Activated naive CD4-positive, alpha-beta T cell treated with anti-CD3 and anti-CD28 coated beads for 36 hours (primary cell): ENCODE results near the gene PCDHGA4. TPM values are rescaled to one million over a fixed set of nuclear protein-coding genes. Genes with fewer than 3 reads are reported as not detected.

Experiments
- CTCF ChIA-PET: fragments of 350-600 bp; sonication (Branson Sonifier 250); formaldehyde crosslinking; loops from one replicate; lab custom pipeline; 2021; ENCODE audit warnings: antibody characterized with exemption; lab: Charles Lee
- DNase-seq: peaks from one replicate; pipeline ENCODE4 v3.0.0-alpha.2; 2020
- H3K27ac Mint-ChIP-seq: one replicate; pipeline ENCODE4 v1.8.0; 2021; ENCODE audit warnings: mild to moderate bottlenecking, mixed read lengths
- H3K27me3 Mint-ChIP-seq: one replicate; pipeline ENCODE4 v1.8.0; 2021; ENCODE audit warnings: low read depth, mixed read lengths
- H3K36me3 Mint-ChIP-seq: one replicate; pipeline ENCODE4 v1.8.0; 2021; ENCODE audit warnings: low read depth, mixed read lengths
- H3K4me1 Mint-ChIP-seq: one replicate; pipeline ENCODE4 v1.8.0; 2021; ENCODE audit warnings: low read depth, mixed read lengths
- H3K4me3 Mint-ChIP-seq: one replicate; pipeline ENCODE4 v1.8.0; 2021; ENCODE audit warnings: mild to moderate bottlenecking, moderate library complexity, mixed read lengths
- H3K9me3 Mint-ChIP-seq: one replicate; pipeline ENCODE4 v1.8.0; 2021; ENCODE audit warnings: mixed read lengths
- intact Hi-C: fragments of 100-400 bp; cut with micrococcal nuclease; formaldehyde crosslinking; loops from one replicate; pipeline ENCODE4 v1.15.1; 2023
- total RNA-seq, 2 experiments: library from RNA; stranded (reverse); gene quantifications; one replicate each; pipeline ENCODE4 v1.2.3, GENCODE V29; 2021

PCDHGA4 gene
- total RNA-seq, 2 experiments from 2014 or later: not detected

GRCh38 chr5:141351591-141351990 lies 3.2 kb upstream of the PCDHGA4 start:
- H3K36me3 Mint-ChIP-seq: peaks cover 13% of the 10 kb centered on the region
- CTCF ChIA-PET: interaction anchor here (0.7 kb wide), 1 partner anchor 161 kb away, joined by 3 read pairs; no protein-coding TSS in a partner anchor
- no peaks in the 10 kb centered on the region for H3K4me1 Mint-ChIP-seq
- intact Hi-C loops: no loop called here
- no peak overlapping the region for H3K4me3 Mint-ChIP-seq
- DNase-seq: no peak
- no peak overlapping the region for H3K27ac Mint-ChIP-seq
- H3K9me3 Mint-ChIP-seq: peaks cover 21% of the 10 kb centered on the region
- H3K27me3 Mint-ChIP-seq: peaks cover 58% of the 10 kb centered on the region

GRCh38 chr5:141355641-141356040 lies 820 bp downstream of the PCDHGA4 start:
- Mint-ChIP-seq H3K27ac (no peak overlapping the region), H3K9me3 (peaks cover 22% of the 10 kb centered on the region), H3K36me3 (peaks cover 22% of the 10 kb centered on the region), H3K4me1 (no peaks in the 10 kb centered on the region), H3K27me3 (peaks cover 66% of the 10 kb centered on the region), H3K4me3 (no peak overlapping the region)
- DNase-seq: no peak
- CTCF ChIA-PET: interaction anchor here (0.9 to 1.7 kb wide), 6 partner anchors 9 to 202 kb away, joined by 3 to 4 read pairs (median 3); partner anchors contain the start of genes PCDHGA5 and PCDHGB3
- intact Hi-C loops: no loop called here

DNA sequence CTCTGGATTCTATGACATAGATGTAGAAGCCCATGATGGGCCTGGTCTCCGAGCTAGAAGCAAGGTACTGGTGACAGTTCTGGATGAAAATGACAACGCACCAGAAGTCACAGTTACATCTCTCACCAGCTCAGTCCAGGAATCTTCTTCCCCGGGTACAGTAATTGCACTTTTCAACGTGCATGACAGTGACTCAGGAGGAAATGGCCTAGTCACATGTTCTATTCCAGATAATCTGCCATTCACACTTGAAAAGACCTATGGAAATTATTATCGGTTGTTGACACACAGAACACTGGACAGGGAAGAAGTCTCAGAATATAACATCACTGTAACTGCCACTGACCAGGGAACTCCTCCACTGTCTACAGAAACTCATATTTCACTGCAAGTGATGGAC lies 1.3 kb downstream of the PCDHGA4 start:
- Mint-ChIP-seq H3K4me1 (no peaks in the 10 kb centered on the region), H3K9me3 (peaks cover 23% of the 10 kb centered on the region), H3K27ac (no peak overlapping the region), H3K4me3 (no peak overlapping the region), H3K36me3 (peaks cover 27% of the 10 kb centered on the region), H3K27me3 (peaks cover 66% of the 10 kb centered on the region)
- DNase-seq: no peak
- CTCF ChIA-PET: interaction anchor here (0.6 to 1.7 kb wide), 5 partner anchors 8 to 202 kb away, joined by 3 to 4 read pairs (median 4); partner anchors contain the start of genes PCDHGA5 and PCDHGB3
- intact Hi-C loops: no loop called here

DNA sequence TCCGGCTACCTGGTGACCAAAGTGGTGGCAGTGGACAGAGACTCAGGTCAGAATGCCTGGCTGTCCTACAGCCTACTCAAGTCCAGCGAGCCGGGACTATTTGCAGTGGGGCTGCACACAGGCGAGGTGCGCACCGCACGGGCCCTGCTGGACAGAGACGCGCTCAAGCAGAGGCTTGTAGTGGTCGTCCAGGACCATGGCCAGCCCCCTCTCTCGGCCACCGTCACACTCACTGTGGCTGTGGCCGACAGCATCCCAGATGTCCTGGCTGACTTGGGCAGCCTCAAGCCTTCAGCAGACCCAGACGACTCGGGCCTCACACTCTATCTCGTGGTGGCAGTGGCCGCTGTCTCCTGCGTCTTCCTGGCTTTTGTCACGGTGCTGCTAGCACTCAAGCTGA lies 2.1 kb downstream of the PCDHGA4 start:
- CTCF ChIA-PET: no interaction called here
- peaks cover 28% of the 10 kb centered on the region for H3K36me3 Mint-ChIP-seq
- no peaks in the 10 kb centered on the region for H3K4me1 Mint-ChIP-seq
- DNase-seq: no peak
- peaks cover 27% of the 10 kb centered on the region for H3K9me3 Mint-ChIP-seq
- no peak overlapping the region for H3K27ac Mint-ChIP-seq
- H3K27me3 Mint-ChIP-seq: peaks cover 68% of the 10 kb centered on the region
- no peak overlapping the region for H3K4me3 Mint-ChIP-seq
- intact Hi-C loops: no loop called here

- CTCF ChIA-PET: no interaction called here
- Mint-ChIP-seq H3K36me3 (peaks cover 30% of the 10 kb centered on the region), H3K4me1 (no peaks in the 10 kb centered on the region), H3K4me3 (peak within 1 kb of the TSS; percentile 56), H3K27ac (no peak within 1 kb of the TSS), H3K27me3 (peaks cover 82% of the 10 kb centered on the region), H3K9me3 (peaks cover 25% of the 10 kb centered on the region)
- intact Hi-C loops: no loop called here
- DNase-seq: peak; percentile 19
These were observed 5.1 kb downstream of the PCDHGA4 start, which contains the start of gene PCDHGB2 for GRCh38 chr5:141359790-141360426. Gene PCDHGB2, plus strand, starts transcription at chr5:141359994. Its CDS starts 142 bp downstream, at chr5:141360136.

DNA sequence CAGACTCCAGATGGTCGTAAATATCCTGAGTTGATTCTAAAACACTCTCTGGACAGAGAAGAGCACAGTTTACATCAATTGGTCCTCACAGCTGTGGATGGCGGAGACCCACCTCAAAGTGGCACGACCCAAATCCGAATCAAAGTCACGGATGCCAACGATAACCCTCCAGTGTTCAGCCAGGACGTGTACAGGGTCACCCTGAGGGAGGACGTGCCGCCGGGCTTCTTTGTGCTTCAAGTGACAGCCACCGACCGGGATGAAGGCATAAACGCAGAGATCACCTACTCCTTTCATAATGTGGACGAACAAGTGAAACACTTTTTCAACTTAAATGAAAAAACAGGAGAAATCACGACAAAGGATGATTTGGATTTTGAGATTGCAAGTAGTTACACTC lies 5.9 kb downstream of the PCDHGA4 start:
- H3K4me1 Mint-ChIP-seq: no peaks in the 10 kb centered on the region
- no peak for DNase-seq
- intact Hi-C loops: no loop called here
- CTCF ChIA-PET: no interaction called here
- no peak overlapping the region for H3K4me3 Mint-ChIP-seq
- H3K27ac Mint-ChIP-seq: no peak overlapping the region
- H3K9me3 Mint-ChIP-seq: peaks cover 31% of the 10 kb centered on the region
- peaks cover 31% of the 10 kb centered on the region for H3K36me3 Mint-ChIP-seq
- peaks cover 83% of the 10 kb centered on the region for H3K27me3 Mint-ChIP-seq

- CTCF ChIA-PET: no interaction called here
- peaks cover 30% of the 10 kb centered on the region for H3K9me3 Mint-ChIP-seq
- no peaks in the 10 kb centered on the region for H3K4me1 Mint-ChIP-seq
- H3K36me3 Mint-ChIP-seq: peaks cover 28% of the 10 kb centered on the region
- peaks cover 77% of the 10 kb centered on the region for H3K27me3 Mint-ChIP-seq
- DNase-seq: no peak
- intact Hi-C loops: no loop called here
- no peak overlapping the region for H3K4me3 Mint-ChIP-seq
- no peak overlapping the region for H3K27ac Mint-ChIP-seq
These were observed 7.9 kb downstream of the PCDHGA4 start for GRCh38 chr5:141362719-141363118.

DNA sequence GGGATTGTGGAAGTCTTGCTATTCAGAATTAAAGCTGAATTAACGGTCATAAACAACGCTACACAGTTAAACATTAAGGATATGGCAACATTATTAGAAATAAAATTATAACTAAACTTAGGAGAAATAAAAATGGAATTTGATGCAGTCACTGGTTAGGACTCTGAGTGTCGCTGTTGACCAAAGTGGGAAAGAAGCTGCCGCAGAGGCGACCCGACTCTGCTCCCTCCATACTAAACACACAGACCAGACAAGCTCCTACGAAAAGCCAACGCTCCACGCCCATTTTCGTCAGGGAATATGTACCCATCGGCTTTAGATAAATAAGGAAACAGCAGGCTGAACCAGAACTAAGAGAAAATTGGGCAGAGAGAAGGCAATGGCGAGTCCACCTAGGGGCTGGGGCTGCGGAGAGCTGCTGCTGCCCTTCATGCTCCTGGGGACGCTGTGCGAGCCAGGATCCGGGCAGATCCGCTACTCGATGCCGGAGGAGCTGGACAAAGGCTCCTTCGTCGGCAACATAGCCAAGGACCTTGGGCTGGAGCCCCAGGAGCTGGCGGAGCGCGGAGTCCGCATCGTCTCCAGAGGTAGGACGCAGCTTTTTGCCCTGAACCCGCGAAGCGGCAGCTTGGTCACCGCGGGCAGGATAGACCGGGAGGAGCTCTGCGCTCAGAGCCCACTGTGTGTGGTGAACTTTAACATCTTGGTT lies 9.3 kb downstream of the PCDHGA4 start, which contains the start of gene PCDHGA5:
PCDHGA5 (plus strand) TSS at position 211 of the 709 bp plus-strand sequence; CDS start at position 380, 169 bp downstream.
- Mint-ChIP-seq H3K27ac (no peak within 1 kb of the TSS), H3K4me1 (no peaks in the 10 kb centered on the region), H3K36me3 (peaks cover 24% of the 10 kb centered on the region), H3K9me3 (peaks cover 30% of the 10 kb centered on the region), H3K27me3 (peaks cover 76% of the 10 kb centered on the region), H3K4me3 (no peak within 1 kb of the TSS)
- no peak for DNase-seq
- intact Hi-C loops: no loop called here
- CTCF ChIA-PET: interaction anchor here (1.0 to 1.9 kb wide), 8 partner anchors 9 to 149 kb away, joined by 3 to 6 read pairs (median 4); partner anchors contain the start of genes PCDHGA10, PCDHGA11, PCDHGA4 and PCDHGA6

DNA sequence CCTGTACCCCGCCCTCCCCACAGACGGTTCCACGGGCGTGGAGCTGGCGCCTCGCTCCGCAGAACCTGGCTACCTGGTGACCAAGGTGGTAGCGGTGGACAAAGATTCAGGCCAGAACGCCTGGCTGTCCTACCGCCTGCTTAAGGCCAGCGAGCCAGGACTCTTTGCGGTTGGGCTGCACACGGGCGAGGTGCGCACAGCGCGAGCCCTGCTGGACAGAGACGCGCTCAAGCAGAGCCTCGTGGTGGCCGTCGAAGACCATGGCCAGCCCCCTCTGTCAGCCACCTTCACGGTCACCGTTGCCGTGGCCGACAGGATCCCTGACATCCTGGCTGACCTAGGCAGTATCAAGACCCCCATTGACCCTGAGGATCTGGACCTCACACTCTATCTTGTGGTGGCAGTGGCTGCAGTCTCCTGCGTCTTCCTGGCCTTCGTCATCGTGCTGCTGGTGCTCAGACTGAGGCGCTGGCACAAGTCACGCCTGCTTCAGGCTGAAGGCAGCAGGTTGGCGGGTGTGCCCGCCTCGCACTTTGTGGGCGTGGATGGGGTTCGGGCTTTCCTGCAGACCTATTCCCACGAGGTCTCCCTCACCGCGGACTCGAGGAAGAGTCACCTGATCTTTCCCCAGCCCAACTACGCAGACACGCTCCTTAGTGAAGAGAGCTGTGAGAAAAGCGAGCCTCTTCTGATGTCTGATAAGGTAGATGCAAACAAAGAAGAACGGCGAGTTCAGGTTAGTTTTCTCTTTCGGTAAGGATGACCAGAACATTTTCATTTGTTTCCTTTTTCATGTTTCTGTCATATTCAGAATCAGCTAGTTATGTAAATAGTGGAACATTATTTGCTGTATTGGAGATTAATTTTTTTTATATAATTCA lies 11.4 kb downstream of the PCDHGA4 start:
- no peak overlapping the region for H3K27ac Mint-ChIP-seq
- H3K36me3 Mint-ChIP-seq: peaks cover 11% of the 10 kb centered on the region
- peaks cover 72% of the 10 kb centered on the region for H3K27me3 Mint-ChIP-seq
- peaks cover 23% of the 10 kb centered on the region for H3K9me3 Mint-ChIP-seq
- intact Hi-C loops: no loop called here
- CTCF ChIA-PET: no interaction called here
- peaks cover 4% of the 10 kb centered on the region for H3K4me1 Mint-ChIP-seq
- no peak for DNase-seq
- H3K4me3 Mint-ChIP-seq: no peak overlapping the region

DNA sequence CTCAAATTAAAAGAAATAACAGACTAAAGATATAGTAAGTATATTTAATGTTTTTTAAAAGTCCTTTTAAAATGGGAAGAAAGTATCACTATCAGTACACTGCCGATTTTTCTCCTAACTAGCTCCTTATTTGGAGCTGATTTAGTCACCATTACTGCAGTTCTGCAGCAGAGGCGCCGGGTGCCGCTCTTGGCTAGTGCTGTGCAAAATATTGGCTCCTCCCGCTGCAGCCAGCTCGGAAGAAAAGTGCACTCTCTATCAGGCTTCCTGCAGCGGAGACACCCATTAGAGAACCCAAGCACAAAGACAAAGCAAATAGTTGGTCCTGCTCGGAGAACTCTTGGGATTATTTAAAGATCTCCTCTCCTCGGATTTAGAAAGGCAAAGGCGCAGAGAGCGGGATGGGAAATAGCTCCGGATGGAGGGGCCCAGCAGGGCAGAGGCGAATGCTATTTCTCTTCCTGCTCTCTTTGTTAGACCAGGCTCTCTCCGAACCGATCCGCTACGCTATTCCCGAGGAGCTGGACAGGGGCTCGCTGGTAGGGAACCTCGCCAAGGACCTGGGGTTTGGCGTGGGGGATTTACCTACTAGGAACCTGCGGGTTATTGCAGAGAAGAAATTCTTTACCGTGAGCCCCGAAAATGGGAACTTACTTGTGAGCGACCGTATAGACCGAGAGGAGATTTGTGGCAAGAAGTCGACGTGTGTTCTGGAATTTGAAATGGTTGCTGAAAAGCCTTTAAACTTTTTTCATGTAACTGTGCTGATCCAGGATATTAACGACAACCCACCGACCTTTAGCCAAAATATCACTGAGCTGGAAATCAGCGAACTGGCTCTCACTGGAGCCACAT lies 15.4 kb downstream of the PCDHGA4 start, which contains the start of gene PCDHGB3:
PCDHGB3 (plus strand) TSS at position 249 of the 855 bp plus-strand sequence; CDS start at position 402, 153 bp downstream.
- H3K4me3 Mint-ChIP-seq: peak within 1 kb of the TSS; percentile 69
- H3K9me3 Mint-ChIP-seq: peaks cover 25% of the 10 kb centered on the region
- intact Hi-C loops: loop anchor here (1.0 to 10.0 kb wide), 4 partner anchors 37 to 194 kb away; partner anchors contain the start of genes PCDHB13, PCDHGA11 and PCDHGB6
- peaks cover 7% of the 10 kb centered on the region for H3K36me3 Mint-ChIP-seq
- CTCF ChIA-PET: interaction anchor here (0.6 to 2.0 kb wide), 21 partner anchors 11 to 196 kb away, joined by 3 to 8 read pairs (median 3); partner anchors contain the start of genes PCDHGA11, PCDHGA12, PCDHGA2 and PCDHGB1
- peak; percentile 47 for DNase-seq
- H3K27ac Mint-ChIP-seq: no peak within 1 kb of the TSS
- peaks cover 68% of the 10 kb centered on the region for H3K27me3 Mint-ChIP-seq
- H3K4me1 Mint-ChIP-seq: peaks cover 4% of the 10 kb centered on the region
